ENCODE data around the gene AMN1.

DNA sequence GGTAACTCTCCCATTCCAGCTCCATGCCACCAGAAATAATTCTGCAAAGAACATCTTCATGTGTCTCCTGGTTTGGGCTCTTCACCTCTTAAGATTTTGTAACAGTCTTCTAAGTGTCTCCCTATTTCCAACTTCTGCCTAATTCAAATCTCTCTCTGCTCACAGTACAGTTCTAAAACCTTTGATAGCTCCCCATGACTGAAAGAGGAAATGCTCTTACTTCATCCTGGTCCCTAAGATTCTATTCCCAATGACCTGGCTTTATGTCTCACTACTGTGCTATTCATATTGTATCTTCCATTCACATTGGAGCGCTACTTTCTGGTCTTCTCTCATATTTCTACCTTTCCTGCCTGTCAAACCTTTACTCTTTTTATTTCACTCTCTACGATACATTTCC is 1.6 kb downstream of the AMN1 start:
- TF ChIP-seq, protein P1, sequence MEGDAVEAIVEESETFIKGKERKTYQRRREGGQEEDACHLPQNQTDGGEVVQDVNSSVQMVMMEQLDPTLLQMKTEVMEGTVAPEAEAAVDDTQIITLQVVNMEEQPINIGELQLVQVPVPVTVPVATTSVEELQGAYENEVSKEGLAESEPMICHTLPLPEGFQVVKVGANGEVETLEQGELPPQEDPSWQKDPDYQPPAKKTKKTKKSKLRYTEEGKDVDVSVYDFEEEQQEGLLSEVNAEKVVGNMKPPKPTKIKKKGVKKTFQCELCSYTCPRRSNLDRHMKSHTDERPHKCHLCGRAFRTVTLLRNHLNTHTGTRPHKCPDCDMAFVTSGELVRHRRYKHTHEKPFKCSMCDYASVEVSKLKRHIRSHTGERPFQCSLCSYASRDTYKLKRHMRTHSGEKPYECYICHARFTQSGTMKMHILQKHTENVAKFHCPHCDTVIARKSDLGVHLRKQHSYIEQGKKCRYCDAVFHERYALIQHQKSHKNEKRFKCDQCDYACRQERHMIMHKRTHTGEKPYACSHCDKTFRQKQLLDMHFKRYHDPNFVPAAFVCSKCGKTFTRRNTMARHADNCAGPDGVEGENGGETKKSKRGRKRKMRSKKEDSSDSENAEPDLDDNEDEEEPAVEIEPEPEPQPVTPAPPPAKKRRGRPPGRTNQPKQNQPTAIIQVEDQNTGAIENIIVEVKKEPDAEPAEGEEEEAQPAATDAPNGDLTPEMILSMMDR (optimal IDR thresholded peaks at IDR 0.05 in 1 of 3, IDR thresholded peaks at IDR 0.05 in 1 of 3, conservative IDR thresholded peaks at IDR 0.05 in 1 of 3; ENCODE audit: extremely low read depth in 1 of 3, insufficient read depth in 2 of 3, low read length in 3 of 3) = no peak
- TF ChIP-seq EZH2 (IDR thresholded peaks at IDR 0.05; ENCODE audit: low read length) = no peak

All from keratinocyte (primary cell).